Measurements from ENCODE around the gene GPR62. TPM values are rescaled to one million over a fixed set of nuclear protein-coding genes. Genes with fewer than 3 reads are reported as not detected.
"Not testable (repeated sequence)": the region's sequence is repeated elsewhere in the genome, so short reads cannot be mapped to it uniquely, and the experiment has no call there.

GPR62 gene
- total RNA-seq, 1 donor from 2014 or later, result not detected

DNA sequence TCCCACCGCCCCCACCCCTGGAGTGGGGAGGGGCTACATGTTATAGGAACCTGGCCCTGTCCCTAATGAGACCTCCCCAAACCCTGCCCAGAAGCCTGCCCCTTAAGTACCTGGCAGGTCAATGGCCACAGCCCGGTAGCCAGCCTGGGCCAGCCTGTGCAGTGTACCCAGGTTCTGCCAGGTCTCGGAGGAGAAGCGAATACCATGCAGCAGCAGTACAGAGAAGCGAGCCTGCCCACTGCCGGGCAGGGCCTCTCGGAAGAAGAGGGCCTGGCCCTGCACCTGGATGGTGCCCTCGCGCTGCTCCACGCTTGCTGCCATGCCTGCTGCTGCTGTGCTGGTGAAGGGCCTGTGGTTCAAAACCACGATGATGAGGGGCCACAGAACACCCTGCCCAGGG is 16.2 kb downstream of the GPR62 start:
- no peak for DNase-seq

DNA sequence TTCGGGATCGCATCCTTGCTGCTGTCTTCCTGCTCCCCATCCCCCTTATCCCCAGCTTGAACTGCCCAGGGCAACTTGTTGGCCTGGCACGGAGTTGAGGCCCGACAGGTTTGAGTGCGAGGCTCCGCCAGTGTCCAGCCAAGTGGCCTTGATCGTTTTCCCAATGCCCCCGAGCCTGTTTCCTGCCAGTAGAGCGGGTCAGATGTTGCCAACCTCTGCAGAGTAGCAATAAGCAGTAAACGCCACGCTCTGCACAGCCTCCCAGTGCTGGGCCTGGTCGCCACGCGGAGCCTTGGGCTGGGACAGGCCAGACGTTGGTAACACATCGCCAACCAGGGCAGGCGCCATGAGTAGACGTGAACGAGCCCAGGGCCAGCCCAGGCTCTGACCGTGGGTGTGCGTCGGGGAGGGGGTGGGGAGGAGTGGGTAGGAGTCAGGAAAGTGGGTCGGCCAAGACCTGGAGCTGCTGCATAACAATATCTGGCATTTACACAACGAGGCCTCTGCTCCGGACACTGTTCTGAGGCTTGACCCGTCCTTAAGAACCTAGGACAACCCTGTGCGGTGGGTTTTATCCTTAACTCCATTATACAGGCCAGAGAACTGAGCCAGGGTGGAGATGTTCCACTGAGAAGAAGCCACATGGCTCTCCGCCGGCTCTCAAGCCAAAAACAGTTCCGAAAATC is 19.2 kb downstream of the GPR62 start:
- no peak for DNase-seq

DNA sequence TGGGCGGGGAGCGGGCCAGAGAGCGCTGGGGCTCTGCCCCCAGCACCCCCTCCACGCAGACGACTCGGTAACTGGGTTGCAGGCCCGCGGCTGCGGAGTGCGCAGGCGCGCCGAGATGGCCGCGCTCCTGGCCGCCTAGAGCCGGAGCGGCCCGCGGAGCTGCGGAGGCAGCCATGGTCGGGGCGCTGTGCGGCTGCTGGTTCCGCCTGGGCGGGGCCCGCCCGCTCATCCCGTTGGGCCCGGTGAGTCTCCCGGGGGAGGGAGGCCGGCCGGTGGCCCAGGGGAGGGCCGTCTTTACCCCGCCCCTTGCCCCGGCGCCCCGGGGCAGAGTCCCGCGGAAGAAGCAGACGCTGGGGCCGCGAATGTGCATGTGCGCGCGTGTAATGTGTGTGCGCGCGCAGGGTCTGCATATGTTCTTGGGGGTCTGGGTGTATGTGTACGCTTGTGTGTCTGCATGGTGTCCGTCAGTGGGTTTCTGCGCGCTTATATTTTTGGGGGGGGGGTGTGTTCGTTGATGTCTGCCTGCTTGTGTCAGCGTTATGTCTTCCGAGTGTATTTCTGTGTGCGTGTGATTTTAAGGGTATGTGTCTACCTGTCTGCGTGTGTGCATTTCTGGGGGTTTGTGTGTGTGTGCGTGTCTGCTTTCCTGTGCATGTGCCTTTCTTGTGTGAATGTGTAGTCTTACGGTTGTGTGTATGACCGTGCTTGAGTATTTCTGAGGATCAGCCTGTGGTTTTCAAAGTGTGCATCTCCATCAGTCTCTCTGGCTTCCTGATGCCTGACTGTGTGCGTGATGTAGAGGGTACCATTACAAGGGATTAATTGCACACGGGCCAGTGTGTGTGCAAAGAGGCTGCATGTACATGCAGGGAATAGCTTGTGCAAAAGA is 20.0 kb downstream of the GPR62 start, which contains the start of gene ABHD14A:
Gene ABHD14A (plus strand): TSS at position 102 of the 889 bp plus-strand sequence. CDS start 72 bp downstream, at position 174.
- DNase-seq, result peak; percentile 75

DNA sequence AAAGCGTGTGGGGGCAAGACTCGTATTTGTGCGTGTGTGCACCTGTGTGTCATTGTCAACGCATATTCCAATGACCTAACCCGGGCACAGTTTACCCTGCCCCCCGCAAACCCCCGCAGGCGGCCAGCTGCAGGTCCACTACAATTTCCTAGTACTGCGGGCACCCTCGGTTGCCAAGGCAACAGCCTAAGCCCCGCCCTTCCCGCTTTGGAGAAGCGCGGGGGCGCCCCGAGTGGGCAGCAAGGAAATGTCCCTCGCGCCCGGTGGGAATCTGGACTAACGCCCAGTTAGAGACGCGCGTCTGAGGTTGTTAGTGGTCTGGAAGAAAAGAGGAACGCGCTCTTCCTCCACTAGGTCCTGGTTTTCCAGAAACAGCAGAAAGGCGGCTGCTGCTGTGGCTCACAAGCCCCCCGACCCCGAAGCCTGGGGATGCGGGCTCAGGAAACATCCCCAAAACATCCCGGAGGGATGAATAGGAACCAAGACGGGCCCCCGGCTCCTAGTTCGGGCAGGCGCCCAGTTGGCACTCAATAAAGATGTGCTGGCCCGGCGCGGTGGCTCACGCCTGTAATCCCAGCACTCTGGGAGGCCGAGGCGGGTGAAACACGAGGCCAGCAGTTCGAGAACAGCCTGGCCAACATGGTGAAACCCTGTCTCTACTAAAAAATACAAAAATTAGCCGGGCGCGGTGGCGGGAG is 20.8 kb downstream of the GPR62 start:
- peak; percentile 67 for DNase-seq

DNA sequence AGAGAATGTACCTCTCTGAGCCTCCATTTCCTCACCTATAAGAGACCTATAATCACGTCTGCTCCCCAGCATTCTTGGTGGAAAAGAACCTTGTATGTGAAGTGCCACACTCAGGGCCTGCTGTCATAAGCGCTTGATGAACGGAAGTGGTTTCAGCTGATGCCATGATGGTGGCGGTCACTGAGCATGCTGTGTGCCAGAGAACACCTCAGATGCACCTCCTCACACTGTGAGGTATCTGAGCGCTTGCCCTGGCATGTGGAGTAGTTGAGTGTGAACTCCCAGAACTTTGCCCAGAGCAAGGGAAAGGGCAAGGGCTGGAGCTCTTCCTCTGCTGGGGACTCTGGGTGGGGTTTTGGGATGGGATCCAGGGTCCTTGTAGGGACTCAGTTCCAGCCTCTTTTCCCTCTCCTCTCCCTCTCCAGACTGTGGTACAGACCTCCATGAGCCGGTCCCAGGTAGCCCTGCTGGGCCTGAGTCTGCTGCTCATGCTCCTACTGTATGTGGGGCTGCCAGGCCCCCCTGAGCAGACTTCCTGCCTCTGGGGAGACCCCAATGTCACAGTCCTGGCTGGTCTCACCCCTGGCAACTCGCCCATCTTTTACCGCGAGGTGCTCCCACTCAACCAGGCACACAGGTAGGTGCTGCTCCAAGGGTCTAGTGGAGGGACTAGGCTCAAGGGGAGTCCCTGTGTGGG is 22.4 kb downstream of the GPR62 start:
- no peak for DNase-seq

DNA sequence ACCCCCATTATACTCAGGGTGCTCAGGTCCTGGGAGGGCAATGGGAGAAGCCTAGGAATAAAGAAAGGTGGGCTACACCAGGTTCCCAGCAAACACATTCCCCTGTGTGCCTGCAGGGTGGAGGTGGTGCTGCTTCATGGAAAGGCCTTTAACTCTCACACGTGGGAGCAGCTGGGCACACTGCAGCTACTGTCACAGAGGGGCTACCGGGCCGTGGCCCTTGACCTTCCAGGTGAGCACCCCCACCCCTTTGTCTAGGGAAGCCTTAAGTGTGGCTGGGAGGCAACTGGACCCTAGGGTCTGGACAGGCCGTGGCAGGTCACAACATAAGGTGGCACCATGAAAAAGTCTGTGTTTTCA is 22.9 kb downstream of the GPR62 start:
- no peak for DNase-seq

DNA sequence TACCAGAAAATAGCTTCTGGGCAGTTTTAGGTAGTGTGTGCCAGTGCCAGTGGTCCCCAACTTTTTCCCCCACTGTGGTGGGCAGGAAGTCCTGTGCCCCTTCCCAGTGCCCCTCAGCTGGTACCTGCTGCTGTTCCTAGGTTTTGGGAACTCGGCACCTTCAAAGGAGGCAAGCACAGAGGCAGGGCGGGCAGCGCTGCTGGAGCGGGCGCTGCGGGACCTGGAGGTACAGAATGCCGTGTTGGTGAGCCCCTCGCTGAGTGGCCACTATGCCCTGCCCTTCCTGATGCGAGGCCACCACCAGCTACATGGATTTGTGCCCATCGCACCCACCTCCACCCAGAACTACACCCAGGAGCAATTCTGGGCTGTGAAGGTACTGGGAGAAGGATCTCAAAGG is 25.1 kb downstream of the GPR62 start:
- no peak for DNase-seq

DNA sequence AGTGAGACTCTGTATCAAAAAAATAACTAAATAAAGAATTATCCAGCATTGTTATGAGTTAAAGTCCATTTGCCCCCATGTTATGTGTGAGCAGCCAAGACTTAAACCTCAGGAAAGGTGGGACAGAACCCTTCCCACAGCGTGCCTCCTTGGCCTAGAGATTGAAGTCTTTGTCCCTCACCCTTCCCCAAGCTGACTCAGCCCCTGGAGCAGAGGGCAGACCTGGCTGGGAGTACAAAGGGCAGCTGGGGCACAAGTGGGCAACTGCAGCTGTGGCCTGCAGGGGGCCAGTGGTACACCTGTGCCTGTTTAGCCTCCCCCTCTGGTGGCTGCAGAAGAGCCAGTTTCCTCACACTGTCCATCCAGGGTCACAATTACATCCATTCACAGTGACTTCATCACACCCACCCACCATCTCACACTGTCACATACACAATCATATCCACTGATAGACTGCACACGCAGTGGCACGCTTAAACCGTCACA is 27.2 kb downstream of the GPR62 start:
- DNase-seq, result peak; percentile 61

DNA sequence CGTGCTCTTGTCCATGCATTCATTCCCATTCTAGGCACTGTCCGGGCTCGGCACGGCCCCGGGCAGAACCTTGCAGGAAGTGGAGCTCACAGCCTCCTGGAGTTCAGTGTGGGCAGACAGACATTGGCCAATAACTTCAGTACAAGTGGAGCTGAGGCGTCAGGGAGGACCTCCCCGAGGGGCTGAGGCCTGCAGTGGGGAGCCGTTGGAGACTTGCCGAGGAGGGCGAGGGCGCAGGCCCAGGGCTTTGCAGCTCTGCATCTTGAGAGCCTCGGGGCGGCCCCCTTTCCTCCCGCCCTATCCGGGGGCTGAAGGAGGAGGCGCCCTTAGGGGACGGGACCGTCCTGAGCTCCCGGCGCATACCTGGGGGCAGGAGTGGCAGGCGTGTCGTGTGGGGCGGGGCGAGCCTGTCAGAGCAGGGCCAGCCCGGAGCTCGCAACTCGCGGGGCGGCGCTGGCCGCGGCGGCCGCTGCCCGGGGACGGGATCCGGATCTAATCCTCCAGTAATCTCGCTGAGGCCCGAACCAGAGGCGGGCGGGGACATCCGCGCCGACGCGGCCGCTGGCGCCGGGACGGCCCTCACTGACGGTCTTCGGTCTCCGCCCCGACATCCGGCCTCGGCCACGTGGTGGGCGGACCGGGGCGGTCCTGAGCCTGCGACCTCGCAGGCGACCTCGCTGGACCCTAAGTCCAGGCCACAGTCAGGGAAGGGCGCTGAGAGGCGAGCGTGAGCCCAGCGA is 27.8 kb downstream of the GPR62 start, which contains the start of gene ACY1:
Gene ACY1 (plus strand): TSS at position 698 of the 740 bp plus-strand sequence. CDS start 530 bp downstream, outside the sequence.
- peak; percentile 87 for DNase-seq

DNA sequence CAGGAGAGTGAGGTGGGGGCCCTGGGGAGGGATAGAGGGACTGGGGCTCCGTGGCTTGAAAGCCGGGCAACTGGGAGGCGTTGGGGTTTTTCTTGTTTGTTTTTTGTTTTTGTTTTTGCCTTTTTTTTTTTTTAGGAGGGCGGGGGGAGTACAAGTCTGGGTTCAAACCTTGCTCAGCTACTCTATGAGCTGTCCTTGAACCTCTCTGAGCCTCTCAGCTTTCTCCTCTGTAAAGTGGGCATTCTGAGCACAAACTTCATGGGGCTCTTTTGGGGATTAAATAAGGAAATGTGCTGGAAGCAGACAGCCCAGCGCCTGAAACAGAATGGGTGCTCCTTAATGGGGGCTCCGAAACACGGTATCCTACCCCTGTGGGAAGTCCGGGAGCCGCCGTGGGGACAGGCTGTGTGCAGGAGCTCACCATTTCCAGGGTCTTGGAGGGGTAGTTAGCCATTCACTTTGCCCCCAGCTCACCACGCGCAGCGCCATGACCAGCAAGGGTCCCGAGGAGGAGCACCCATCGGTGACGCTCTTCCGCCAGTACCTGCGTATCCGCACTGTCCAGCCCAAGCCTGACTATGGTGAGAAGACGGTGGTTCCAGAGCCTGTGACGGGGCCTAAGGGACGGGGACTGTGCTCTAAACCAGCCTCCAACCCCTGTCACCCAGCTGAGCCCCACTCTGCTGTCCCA is 28.5 kb downstream of the GPR62 start:
- DNase-seq, result no peak

DNA sequence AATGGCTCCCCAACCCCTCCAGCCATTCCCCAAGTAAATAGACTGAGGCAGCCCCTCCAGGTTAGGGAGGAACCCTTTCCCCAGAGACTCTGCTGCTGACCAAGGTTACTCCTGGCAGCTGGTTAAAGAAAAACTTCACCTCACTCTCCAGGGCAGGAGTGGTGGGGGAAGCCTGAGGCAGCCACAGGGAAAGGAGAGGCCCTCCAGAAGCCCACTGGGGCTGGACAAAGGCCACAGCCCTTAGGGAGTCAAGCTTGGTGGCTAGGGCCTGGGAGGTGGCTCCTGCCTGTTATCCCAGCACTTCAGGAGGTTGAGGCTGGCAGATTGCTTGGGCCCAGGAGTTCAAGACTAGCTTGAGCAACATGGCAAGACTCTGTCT is 29.1 kb downstream of the GPR62 start:
- no peak for DNase-seq

DNA sequence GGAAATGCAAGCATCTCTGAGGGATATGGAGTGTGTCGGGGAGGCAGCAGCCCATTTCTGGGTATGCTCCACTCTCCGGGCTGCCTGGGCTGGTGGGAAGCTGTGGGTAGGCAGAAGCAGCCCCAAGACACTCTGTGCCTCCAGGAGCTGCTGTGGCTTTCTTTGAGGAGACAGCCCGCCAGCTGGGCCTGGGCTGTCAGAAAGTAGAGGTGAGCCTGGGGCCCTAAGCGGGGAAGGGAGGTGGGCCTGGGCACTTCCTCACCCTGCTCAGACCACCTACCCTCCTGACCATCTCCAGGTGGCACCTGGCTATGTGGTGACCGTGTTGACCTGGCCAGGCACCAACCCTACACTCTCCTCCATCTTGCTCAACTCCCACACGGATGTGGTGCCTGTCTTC is 29.9 kb downstream of the GPR62 start:
- no peak for DNase-seq

DNA sequence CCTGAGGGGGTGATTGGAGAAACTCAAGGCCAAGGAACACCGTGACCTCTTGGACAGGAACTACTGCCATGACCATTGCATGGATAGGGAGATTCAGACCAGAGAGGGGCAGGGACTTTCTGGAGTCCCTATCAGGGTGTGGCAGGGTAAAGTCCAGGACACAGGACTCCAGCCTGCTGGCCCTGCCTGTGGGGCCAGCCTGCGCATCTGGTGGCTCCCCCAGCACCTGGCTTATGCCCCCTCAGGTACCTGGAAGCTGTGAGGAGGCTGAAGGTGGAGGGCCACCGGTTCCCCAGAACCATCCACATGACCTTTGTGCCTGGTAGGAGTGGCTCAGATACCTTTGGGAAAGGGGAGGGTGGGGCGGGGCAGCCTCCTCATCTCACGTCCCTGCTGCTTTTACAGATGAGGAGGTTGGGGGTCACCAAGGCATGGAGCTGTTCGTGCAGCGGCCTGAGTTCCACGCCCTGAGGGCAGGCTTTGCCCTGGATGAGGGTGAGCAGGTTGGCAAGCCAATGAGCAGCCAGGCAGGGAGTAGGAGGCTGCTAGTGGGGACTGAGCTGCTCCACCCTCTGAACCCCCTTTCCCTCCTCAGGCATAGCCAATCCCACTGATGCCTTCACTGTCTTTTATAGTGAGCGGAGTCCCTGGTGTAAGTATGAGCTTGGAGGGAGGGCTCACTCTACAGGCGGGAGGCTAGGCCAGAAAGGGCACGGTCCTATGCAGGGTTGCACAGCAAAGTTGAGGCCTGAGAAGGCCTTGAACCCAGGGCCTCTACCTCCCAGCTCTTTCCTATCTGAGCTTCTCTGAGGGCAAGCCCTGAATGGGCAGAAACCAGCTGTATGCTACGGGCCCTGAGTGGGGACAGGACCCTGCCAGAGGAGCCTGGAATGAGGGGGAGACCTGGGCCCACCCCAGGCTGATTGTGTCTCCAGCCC is 31.1 kb downstream of the GPR62 start:
- no peak for DNase-seq

DNA sequence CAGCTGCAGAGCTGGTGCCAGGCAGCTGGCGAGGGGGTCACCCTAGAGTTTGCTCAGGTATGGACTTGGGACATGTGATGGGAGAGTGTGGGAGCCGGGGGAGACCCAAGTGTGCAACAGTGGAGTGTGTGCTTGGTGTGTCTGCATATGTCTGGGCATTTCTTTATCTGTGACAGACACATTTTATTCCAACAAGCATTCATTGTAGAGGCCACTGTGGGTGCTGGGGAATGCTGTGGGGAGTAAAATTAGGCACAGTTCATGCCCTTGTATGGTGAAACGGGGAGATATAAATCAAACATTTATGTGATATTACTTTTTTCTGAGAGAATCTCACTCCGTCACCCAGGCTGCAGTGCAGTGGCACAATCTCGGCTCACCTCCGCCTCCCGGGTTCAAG is 32.4 kb downstream of the GPR62 start:
- DNase-seq, result no peak

DNA sequence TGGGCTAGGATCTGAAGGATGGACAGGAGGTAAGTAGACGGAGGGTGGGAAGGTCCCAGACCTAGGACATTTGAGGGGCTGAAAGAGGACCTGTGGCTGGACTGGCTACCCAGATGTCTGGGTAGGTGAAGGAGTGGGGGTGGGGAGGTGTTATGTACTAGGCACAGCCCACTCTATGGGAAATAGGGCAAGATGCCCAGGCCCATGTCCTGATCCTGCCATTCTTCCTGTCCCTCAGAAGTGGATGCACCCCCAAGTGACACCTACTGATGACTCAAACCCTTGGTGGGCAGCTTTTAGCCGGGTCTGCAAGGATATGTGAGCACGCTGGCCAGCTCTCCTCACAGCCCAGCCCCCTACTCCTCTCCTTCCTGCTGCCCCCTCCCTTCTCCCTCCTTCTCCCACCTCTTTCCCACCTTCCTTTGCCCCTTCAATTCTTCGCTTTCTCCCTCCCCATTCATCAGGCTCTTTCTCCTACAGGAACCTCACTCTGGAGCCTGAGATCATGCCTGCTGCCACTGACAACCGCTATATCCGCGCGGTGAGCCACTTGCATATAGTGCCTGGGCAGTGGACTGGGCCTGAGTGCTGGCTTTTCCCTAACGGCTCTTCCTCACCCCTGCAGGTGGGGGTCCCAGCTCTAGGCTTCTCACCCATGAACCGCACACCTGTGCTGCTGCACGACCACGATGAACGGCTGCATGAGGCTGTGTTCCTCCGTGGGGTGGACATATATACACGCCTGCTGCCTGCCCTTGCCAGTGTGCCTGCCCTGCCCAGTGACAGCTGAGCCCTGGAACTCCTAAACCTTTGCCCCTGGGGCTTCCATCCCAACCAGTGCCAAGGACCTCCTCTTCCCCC is 33.3 kb downstream of the GPR62 start:
- DNase-seq, result no peak

DNA sequence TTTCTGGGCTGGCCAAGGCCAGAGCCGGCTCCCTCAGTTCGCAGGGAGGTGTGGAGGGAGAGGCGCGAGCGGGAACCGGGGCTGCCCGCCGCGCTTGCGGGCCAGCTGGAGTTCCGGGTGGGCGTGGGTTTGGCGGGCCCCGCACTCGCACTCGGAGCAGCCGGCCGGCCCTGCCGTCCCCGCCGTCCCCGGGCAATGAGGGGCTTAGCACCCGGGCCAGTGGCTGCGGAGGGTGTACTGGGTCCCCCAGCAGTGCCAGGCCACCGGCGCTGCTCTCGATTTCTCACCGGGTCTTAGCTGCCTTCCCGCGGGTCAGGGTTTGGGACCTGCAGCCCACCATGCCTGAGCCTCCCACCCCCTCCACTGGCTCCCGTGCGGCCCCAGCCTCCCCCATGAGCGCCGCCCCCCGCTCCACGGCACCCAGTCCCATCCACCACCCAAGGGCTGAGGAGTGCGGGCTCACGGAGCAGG is 35.4 kb downstream of the GPR62 start:
- DNase-seq, result not testable (repeated sequence)

DNA sequence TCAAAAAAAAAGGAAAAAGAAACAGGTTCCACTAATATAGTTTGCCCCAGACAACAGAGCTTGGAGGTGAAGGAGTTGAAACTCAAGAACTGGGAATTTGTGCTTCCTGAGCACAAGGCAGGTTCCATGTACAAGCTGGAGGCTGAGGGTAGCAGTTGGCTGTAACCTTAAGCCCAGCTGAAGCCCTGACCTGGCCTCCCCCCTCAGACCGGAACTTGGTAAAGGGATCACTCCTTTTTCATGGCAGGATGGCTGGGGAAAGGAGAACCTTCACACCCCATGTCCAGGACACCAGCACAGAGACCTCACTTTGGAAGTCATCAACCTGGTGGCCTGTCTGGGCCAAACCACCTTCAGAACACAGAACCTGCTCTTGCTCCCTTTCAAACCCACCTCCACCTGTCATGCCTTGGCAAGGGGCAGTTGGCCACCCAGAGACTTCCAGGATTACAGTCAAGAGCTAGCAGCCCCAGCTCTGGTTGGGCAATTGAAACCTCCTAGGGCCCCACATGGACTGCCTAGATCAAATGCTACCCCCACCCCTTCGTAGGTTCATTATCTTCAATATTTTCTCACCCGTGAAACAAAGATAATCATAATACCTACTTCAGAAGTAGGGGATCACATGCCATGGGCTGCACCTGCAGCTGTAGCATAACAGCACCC is 37.0 kb downstream of the GPR62 start:
- no peak for DNase-seq

DNA sequence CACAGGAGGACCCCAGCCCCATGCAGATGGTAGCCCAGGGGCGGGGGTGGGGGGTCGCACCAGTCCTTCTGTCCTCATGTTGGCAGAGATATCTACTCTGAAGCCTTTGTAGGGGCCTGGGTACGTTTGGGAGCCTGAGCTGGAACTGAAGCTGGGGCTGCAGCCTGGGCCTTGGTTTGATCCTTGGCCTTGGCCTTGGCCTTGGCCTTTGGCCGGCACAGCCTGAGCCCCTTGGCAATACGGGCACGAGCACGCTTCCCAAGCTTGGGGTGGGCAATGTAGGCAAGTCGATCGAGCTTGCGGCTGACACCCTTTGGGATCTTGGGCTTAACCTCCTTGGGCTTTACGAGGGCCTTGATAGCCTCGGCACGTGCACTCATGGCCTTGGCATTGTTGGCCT is 38.5 kb downstream of the GPR62 start:
- DNase-seq, result not testable (repeated sequence)
